Renal cortical epithelial cell (primary cell): ENCODE measurements around the gene ZNF74. TPM values are rescaled to one million over a fixed set of nuclear protein-coding genes. Genes with fewer than 3 reads are reported as not detected.

Experiments
- DNase-seq: peaks from one replicate; pipeline ENCODE4 v3.0.0-alpha.2; 2011; ENCODE audit warnings: low read depth
- total RNA-seq: library from RNA; depleted of rRNA; stranded (reverse); fragments of >200 nt; gene quantifications from 2 replicates; pipeline ENCODE4 v1.2.3, GENCODE V29; 2014

Gene ZNF74
- total RNA-seq, 1 donor from 2014 or later, result 17.8 TPM

DNA sequence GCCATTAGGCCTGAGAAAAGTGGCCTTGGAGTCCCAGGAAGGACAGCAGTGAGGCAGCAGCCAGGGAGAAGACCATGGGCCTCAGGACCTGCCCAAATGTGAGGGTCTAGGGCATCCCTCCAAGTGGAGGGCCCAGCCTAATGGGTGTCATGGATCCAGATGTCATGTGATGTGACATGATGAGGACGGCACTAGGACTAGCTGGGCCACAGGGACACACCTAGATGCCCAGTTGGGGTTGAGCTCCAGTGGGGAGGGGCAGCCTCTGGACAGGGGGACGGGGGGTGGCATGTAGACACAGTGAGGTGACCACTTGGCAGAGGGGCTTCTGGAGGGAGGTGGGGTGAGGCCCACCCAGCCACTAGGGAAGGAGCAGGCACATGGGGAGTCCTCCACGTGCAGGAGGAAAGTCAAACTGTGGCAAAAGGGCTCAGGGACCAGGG lies 38.3 kb downstream of the ZNF74 start:
- DNase-seq, result no peak

DNA sequence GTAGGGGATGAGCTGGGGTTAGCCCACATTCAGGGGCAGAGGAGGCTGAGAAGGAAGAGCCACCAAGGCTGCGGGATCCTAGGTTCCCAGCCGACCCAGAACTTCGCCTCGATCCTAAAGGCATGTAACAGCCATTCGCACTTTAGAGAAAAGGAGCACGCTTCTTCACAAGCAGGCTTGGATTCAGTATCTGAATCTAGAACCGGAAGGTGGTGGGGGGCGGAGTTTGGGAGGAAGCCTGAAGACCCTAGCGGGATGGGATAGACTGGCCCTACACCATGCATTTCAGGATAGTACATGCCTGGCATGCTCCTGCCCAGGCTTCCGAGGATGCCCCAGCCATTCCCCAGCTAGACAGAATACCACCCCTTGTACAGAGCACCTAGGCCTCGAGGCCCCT lies 39.2 kb downstream of the ZNF74 start:
- DNase-seq, result no peak

DNA sequence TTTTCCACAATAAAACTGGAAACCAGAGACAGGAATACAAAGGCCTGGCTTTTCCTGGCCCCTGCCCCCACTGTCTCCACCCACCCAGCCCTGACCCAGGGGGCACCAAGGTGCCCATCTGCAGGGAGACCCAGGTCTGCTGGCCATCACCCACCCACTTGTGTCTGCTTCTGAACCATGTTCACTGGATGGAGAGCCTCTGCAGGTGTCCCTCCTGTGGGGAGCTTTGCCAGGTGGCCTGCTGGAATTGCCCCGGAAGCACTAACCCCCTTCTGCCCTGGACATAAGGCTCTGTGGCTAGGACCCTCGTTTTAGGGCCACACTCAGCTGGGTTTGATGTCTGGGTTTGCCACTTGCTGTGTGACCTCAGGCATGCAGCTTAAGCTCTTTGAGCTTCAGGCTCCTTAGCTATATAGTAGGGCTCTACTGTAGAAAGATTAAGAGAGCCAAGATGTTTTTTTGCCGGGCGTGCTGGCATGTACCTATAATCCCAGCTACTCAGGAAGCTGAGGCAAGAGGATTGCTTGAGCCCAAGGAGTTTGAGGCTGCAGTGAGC lies 39.8 kb downstream of the ZNF74 start:
- DNase-seq, result no peak

DNA sequence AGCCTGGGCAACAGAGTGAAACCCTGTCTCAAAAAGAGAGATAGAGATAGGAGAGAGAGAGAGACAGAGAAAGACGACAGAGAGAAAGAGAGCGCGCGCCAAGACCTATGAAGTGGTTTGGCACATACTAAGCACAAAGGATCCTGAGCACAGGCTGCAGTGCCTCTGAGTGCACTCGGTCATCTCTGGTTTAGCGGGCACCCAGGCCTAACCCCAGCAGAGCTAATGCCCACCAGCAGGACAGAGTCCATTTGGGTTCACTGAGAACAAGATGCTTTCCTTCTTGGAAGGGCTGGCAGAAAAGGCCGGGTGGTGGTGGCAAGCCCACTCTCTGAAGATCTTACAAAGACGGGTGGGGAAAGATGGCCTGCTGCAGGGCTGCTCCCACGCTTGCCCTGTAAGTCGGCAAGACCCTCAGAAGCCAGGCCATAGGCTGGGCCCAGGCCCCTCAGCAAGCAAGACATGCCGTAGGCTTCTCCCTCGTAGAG lies 40.4 kb downstream of the ZNF74 start:
- no peak for DNase-seq

DNA sequence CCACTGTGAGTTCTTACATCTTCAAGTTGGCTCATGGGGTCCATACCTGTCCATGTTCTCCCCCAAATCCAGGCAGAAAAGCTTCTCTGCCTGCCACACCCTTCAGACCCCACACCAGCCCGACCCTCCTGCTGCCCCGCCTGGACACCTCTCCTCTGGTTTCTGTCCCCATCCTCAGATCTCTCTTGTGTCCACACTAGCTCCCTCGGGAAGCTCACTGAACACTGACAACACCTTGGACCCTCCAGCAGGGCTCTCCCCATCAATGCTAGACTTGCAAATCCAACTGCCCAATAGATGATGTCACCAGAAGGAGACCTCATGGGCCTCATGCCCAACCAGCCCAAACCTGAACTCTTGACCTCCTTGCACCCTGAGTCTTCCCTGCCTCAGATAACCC lies 40.8 kb downstream of the ZNF74 start:
- no peak for DNase-seq

GRCh38 chr22:20435436-20436306 lies 41.7 kb downstream of the ZNF74 start:
- DNase-seq, result no peak

DNA sequence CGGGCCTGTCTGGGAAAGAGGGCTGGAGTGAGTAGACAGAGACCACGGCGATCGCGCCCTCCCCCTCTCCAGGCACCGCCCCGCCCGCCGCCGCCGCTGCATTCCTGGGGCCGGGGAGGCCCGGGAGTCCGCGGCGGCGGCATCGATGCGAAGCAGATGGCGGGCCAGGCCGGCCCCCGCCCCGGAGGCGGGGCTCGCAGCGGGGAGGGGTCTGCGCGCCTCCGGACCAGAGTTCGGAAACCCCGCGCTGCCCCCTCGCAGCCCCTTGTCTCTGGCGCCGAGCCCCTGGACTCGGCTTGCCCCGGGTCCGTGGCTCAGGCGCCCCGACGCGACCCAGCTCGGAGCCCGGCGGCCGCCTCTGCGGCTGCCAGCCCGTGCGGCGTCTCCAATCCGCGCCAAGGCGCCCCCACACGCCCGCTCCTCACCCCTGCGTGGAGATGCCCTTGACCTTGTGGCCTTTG lies 42.4 kb downstream of the ZNF74 start:
- no peak for DNase-seq

GRCh38 chr22:20436768-20437612 lies 43.0 kb downstream of the ZNF74 start:
- DNase-seq, result no peak

GRCh38 chr22:20437613-20438426 lies 43.9 kb downstream of the ZNF74 start, which contains the start of gene SCARF2:
Gene SCARF2 (minus strand): TSS chr22:20437825. CDS start chr22:20437754, 71 bp downstream.
- no peak for DNase-seq

DNA sequence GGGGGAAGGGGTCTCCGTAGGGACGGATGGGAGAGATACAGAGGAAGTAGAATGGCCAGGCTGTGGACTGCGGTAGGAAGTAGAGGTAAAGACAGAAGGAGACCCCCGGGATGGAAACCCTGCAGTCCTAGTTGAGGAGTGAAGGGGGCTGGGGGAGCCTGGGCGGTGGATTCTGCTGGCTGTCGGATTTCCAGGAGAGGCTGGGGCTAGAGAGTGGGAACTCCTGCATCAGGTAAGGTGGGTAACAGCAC lies 44.4 kb downstream of the ZNF74 start:
- DNase-seq, result no peak

DNA sequence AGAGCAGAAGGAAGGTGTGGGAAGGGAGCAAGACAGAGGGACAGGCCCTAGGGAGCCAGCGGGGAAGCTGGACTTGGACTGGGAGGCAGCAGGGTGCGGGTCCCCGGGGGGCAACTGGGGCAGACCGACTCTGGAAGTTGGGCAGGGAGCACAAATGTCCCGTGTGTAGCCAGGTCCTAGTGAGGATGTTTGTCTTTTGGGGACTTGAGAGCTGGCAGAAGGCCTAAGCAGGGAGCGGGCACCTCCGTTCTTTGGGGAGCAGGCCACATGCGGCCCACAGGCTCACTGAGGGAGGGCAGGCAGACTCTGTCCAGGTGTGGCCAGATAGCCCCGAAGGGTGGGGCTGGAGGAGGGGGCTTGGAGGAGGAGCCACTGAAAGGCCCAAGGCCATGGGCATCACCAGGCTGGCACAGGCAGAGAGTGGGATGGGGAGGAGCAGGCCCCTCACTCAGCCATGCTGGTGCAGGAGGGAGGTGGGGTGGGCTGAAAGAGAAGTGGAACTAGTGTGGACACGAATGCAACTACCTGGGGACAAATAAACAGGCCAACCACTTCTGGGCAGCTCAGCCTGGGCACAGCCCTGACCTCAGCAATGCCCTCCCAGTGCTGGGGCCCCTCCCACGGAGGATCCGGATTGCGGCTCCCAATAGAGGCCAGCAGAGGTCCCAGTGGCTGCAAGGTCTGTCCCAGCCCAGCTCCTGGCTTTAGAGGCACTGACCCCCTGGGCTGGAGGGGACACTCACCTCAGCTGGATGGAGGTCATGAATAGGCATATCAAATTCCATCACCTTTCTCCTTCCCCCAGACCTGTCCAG lies 44.9 kb downstream of the ZNF74 start:
- DNase-seq, result no peak

- DNase-seq, result no peak
These were observed 45.6 kb downstream of the ZNF74 start for GRCh38 chr22:20439556-20439927.

DNA sequence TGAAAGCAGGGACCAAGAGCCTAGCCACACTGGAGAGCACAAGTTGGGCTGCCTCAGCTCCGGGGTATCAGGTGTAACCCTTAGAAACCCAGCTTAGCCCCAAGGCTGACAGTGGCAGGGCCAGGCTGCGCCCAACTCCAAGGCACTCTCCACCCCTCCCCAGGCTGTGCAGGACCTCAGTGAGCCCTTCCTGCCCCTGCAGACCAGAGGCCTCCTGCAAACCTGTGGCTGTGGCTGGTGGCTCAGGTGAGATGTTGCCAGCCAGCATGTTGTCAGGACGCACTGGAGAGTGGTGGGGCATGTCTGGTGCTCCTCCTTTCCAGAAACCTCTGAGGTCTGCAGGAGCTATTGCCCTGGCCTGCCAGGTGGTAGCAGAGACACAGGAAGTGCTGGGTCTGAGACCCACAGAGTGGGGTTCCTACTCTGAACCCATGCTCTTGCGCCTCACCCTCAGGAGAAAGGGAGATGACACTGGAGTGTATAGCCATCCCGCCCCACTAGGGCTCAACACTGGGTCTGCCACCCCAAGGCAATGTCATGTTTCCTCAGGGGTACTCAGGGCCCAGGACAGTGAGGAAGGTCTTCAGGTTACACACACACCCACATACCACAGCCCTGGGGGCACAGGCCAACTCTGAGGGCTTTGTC lies 46.1 kb downstream of the ZNF74 start:
- DNase-seq, result no peak

- DNase-seq, result no peak
These were observed 47.0 kb downstream of the ZNF74 start for GRCh38 chr22:20440637-20441591.

GRCh38 chr22:20441631-20442484 lies 47.9 kb downstream of the ZNF74 start:
- DNase-seq, result peak; percentile 6

GRCh38 chr22:20442485-20443284 lies 48.7 kb downstream of the ZNF74 start:
- DNase-seq, result no peak

DNA sequence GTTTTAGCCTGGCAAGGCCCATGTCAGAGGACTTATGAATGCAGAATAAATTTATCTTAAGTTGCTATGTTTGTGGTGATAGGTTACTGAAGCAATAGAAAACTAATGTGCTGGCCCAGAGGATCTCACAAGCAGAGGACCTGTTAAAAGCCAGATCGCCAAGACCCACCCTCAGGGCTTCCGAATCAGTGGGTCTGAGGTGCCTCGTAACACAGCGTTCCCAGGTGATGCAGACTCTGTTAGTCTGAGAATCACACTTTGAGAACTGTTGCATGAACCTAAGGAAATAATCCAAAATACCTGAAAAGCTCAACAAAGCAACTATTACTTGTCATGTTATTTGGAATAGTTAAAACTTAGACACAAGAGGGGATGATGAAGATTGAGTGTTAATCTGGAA lies 50.4 kb downstream of the ZNF74 start:
- DNase-seq, result no peak
